Heart right ventricle (tissue), 16 donors: ENCODE results near the gene SLC3A2. TPM values are rescaled to one million over a fixed set of nuclear protein-coding genes. Genes with fewer than 3 reads are reported as not detected.
A peak's percentile ranks its signal among the peaks of the same experiment; 100 is the strongest.

Source experiments
- ATAC-seq, 8 donors: fragments of 200-7000 bp; cut with Tn5 transposase; one replicate each; pipeline ENCODE4 v1.9.1; 2020; ENCODE audit warnings: mild to moderate bottlenecking in 8 of 8, moderate library complexity in 8 of 8, moderate number of reproducible peaks in 1 of 8
- DNase-seq, 2 donors: peaks; one replicate each; pipeline ENCODE4 v3.0.0-alpha.2; 2020
- H3K27ac ChIP-seq, 10 donors: fragments of 200-600 bp; sonication (generic) in 2 of 10; one replicate each; pipeline versions ENCODE4 v1.5.0 to v1.8.0; 2020 to 2022; ENCODE audit warnings: mild to moderate bottlenecking in 3 of 10
- H3K27me3 ChIP-seq, 7 donors: fragments of 200-600 bp; one replicate each; pipeline ENCODE4 v1.8.0; 2021 to 2022; ENCODE audit warnings: mild to moderate bottlenecking in 2 of 7
- H3K36me3 ChIP-seq, 9 donors: fragments of 200-600 bp; sonication (generic) in 1 of 9; one replicate each; pipeline versions ENCODE4 v1.5.0 to v1.8.0; 2020 to 2022; ENCODE audit warnings: mild to moderate bottlenecking in 2 of 9
- H3K4me1 ChIP-seq, 9 donors: fragments of 200-600 bp; sonication (generic) in 1 of 9; one replicate each; pipeline versions ENCODE4 v1.5.0 to v1.8.0; 2020 to 2022; ENCODE audit warnings: mild to moderate bottlenecking in 4 of 9
- H3K4me3 ChIP-seq, 10 donors: fragments of 200-600 bp; sonication (generic) in 2 of 10; one replicate each; pipeline versions ENCODE4 v1.5.0 to v1.8.0; 2020 to 2022; ENCODE audit warnings: mild to moderate bottlenecking in 7 of 10, moderate library complexity in 2 of 10
- H3K9me3 ChIP-seq, 11 donors: fragments of 200-600 bp in 10 of 11; sonication (generic) in 2 of 11; one replicate each; pipeline versions ENCODE4 v1.5.0 to v1.8.0; 2013 to 2022; ENCODE audit warnings: mild to moderate bottlenecking in 2 of 11, control low read depth in 1 of 11, moderate library complexity in 1 of 11
- WGBS, 2 donors: extraction: QIAGEN DNeasy Blood & Tissue Kit; methylation state at CpG; one replicate each; pipeline ENCODE4 v1.1.7; 2013; ENCODE audit warnings: inconsistent platforms in 1 of 2; 5-methylcytosine and 5-hydroxymethylcytosine counted together
- intact Hi-C, 10 donors: fragments of 100-400 bp; cut with DNase I; formaldehyde crosslinking; loops; one replicate each; pipeline versions ENCODE4 v1.11.1 to v1.14.2; 2022
- polyA plus RNA-seq, 2 donors: library from polyadenylated mRNA; stranded (reverse); fragments of 200-250 nt; gene quantifications; one replicate each; pipeline ENCODE4 v1.2.3, GENCODE V29; 2013
- total RNA-seq, 10 donors: library from RNA; stranded (reverse); fragmentation: NEBNext Ultra II Directional in 3 of 10; extraction: Animal tissue kit (Norgen Biotek cat#: 25700) in 3 of 10; gene quantifications; one replicate each; pipeline versions ENCODE4 v1.2.1 to v1.2.4, GENCODE V29; 2021 to 2023
- TF ChIP-seq, protein P1 (sequence below), 9 donors: fragments of 200-600 bp; sonication (generic) in 2 of 9; IDR thresholded peaks; one replicate each; pipeline versions ENCODE4 v1.5.0 to v1.8.0; 2021 to 2022; ENCODE audit warnings: antibody characterized with exemption in 9 of 9, mild to moderate bottlenecking in 5 of 9, moderate library complexity in 1 of 9
- donor health status: Arrhythmogenic right ventricular cardiomyopathy.
- donor health status: ischemic (EF 13 %, LVEDD 7.1; RV severe dilation, severe dysfunction).
- donor health status: healthy with polysubstance abuse.
- donor health status: DM: no; HTN: yes; CAD: no.
- donor health status: DM: no; HTN: no; CAD: no.
- donor health status: ischemic (EF 25% LVEDD 6.9; RV normal size, moderate dysfunction).
- donor health status: ischemic (EF 25% LVEDD 5.7; RV mildly dilated, moderate dysfunction).
- donor health status: healthy.
- donor health status: DM: yes; HTN: yes; CAD: no.
- donor health status: Ischemic cardiomyopathy.
- donor health status: ischemic (EF 35%, LVEDD 5.7; RV mildly dilated, moderate dysfunction).
- donor health status: nonischemic (EF 11% LVEDD 7.7; RV severe dilation, severe dysfunction).
- donor health status: DM: yes; HTN: yes; CAD: no.
- donor health status: PGD.
- donor health status: ischemic (EF 29% LVEDD 5.4; RV normal size, mild dysfunction).
- donor health status: nonischemic (EF 23%, LVEDD 6.1; RV moderate dilation, normal function).

SLC3A2 gene
- total and polyA plus RNA-seq, 12 donors: 32.0 to 110 (median 42.6) TPM

- no peak overlapping the region for H3K27ac ChIP-seq
- no peak overlapping the region for H3K4me3 ChIP-seq
- peak; percentile 78 to 81 for DNase-seq
- peak; percentile 70 to 83 (median 75) for ATAC-seq
- 17% methylated on average over 14 of the region's 14 CpGs for whole genome bisulfite sequencing, 2 donors
- no peaks in the 10 kb centered on the region for H3K9me3 ChIP-seq
- intact Hi-C loops: loop anchor here (1.0 to 10.0 kb wide), 7 partner anchors 69 to 309 kb away; no protein-coding TSS in a partner anchor
- TF ChIP-seq, protein P1, sequence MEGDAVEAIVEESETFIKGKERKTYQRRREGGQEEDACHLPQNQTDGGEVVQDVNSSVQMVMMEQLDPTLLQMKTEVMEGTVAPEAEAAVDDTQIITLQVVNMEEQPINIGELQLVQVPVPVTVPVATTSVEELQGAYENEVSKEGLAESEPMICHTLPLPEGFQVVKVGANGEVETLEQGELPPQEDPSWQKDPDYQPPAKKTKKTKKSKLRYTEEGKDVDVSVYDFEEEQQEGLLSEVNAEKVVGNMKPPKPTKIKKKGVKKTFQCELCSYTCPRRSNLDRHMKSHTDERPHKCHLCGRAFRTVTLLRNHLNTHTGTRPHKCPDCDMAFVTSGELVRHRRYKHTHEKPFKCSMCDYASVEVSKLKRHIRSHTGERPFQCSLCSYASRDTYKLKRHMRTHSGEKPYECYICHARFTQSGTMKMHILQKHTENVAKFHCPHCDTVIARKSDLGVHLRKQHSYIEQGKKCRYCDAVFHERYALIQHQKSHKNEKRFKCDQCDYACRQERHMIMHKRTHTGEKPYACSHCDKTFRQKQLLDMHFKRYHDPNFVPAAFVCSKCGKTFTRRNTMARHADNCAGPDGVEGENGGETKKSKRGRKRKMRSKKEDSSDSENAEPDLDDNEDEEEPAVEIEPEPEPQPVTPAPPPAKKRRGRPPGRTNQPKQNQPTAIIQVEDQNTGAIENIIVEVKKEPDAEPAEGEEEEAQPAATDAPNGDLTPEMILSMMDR (IDR thresholded peaks at IDR 0.05): peak; percentile 96 to 100 (median 99)
- H3K27me3 ChIP-seq: no peaks in the 10 kb centered on the region
- peaks cover 4 to 27% (median 17%) of the 10 kb centered on the region in 9 donors for H3K4me1 ChIP-seq
- H3K36me3 ChIP-seq: no peaks in the 10 kb centered on the region
These were observed 25.3 kb downstream of the SLC3A2 start for GRCh38 chr11:62905927-62906531.

- Histone ChIP-seq H3K9me3 (no peaks in the 10 kb centered on the region), H3K27me3 (no peaks in the 10 kb centered on the region), H3K27ac (peak overlapping the region in 7 of 10 donors; percentile 6 to 90 (median 48)), H3K36me3 (no peaks in the 10 kb centered on the region), H3K4me1 (peaks cover 4 to 27% (median 17%) of the 10 kb centered on the region in 9 donors), H3K4me3 (no peak overlapping the region)
- intact Hi-C loops: loop anchor here in 8 of 10 donors (2.0 to 10.0 kb wide), 6 partner anchors 66 to 306 kb away; no protein-coding TSS in a partner anchor
- TF ChIP-seq, protein P1 (IDR thresholded peaks at IDR 0.05): no peak
- ATAC-seq (peak in 2 of 8 donors; percentile 4 to 18), DNase-seq (no peak)
- WGBS, 2 donors: 48 to 63% methylated on average over 9 of the region's 9 CpGs
These were observed 27.9 kb downstream of the SLC3A2 start for GRCh38 chr11:62908468-62909072.

DNA sequence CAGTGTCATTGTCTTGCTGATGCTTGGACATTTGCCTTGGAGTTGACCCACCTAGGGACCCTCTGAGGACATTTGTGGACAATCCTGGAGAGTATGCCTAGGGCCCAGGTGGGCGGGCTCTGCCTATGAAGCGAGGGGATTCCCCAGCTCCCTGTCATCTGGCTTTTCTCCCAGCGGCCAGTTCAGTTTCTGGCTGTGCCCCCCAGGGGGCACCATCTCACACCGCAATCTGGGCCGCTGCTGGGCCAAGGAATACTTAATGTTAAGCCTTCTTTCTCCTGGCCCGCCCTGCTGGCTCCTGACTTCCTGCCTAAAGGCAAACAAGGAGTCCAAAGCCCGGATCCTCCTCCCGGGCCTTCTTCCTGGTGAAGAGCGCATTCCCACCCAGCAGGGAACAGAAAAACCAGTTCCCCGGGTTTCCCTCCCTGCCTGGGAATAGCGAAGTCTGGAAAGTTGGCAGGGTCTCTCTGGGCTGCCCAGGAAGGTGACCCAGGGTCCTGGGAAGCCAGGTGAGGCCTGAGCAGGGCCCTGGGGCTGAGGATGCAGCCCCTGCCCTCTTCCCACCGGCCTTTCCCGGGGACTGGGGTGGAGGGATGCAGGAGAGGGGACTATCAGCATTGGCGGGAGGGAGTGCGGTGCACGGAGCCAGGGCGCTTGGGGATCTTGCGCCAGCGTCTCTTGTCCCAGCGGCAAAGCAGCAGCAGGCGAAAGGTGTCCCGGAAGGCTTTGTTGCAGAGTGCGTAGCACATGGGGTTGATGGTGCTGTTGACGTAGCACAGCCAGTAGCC is 28.6 kb downstream of the SLC3A2 start:
- TF ChIP-seq, protein P1 (IDR thresholded peaks at IDR 0.05): peak; percentile 17 to 80 (median 67)
- intact Hi-C loops: loop anchor here in 8 of 10 donors (2.0 to 10.0 kb wide), 6 partner anchors 66 to 306 kb away; no protein-coding TSS in a partner anchor
- DNase-seq (peak; percentile 71 to 80), ATAC-seq (peak; percentile 65 to 92 (median 81))
- peak overlapping the region; percentile 35 to 90 (median 60) for H3K27ac ChIP-seq
- peak overlapping the region in 3 of 10 donors; percentile 12 to 39 (median 24) for H3K4me3 ChIP-seq
- H3K9me3 ChIP-seq: no peaks in the 10 kb centered on the region
- no peaks in the 10 kb centered on the region for H3K27me3 ChIP-seq
- no peaks in the 10 kb centered on the region for H3K36me3 ChIP-seq
- H3K4me1 ChIP-seq: peaks cover 4 to 27% (median 17%) of the 10 kb centered on the region in 9 donors
- 46 to 47% methylated on average over 24 of the region's 24 CpGs for WGBS, 2 donors
